Common myeloid progenitor, CD34-positive (primary cell): ENCODE data around the gene XPNPEP2.

ENCODE experiments used
- CTCF ChIA-PET: fragments of 350-600 bp; sonication (Branson Sonifier 250); formaldehyde crosslinking; loops from one replicate; lab custom pipeline; 2021; ENCODE audit warnings: antibody characterized with exemption; lab: Charles Lee
- POLR2A ChIA-PET: fragments of 350-600 bp; sonication (Branson Sonifier 250); formaldehyde crosslinking; loops from one replicate; lab custom pipeline; 2021; ENCODE audit warnings: antibody characterized with exemption; lab: Charles Lee
- DNase-seq, 3 donors: peaks; one replicate each; pipeline versions ENCODE4 v3.0.0 to v3.0.0-alpha.2; 2013
- H3K27ac ChIP-seq, 2 experiments: 1 replicate in 1 of 2; 2 replicates in 1 of 2; pipeline ENCODE4 v1.7.0; 2013; ENCODE audit warnings: inconsistent platforms in 2 of 2, low read length in 2 of 2, mild to moderate bottlenecking in 2 of 2, low read depth in 1 of 2, moderate library complexity in 1 of 2; ENCODE audit not compliant: severe bottlenecking in 2 of 2, insufficient read depth in 1 of 2, poor library complexity in 1 of 2
- H3K27me3 ChIP-seq, 5 experiments: replicated peaks in 2 of 5; 1 replicate in 3 of 5; 2 replicates in 2 of 5; pipeline versions ENCODE4 v1.6.1 to v1.7.0; 2013; ENCODE audit warnings: low read length in 4 of 5, mild to moderate bottlenecking in 2 of 5, moderate library complexity in 2 of 5, inconsistent platforms in 1 of 5; ENCODE audit not compliant: insufficient read depth in 5 of 5, control insufficient read depth in 4 of 5
- H3K36me3 ChIP-seq, 4 experiments: 1 replicate in 2 of 4; 2 replicates in 2 of 4; pipeline versions ENCODE4 v1.6.1 to v1.7.0; 2013; ENCODE audit warnings: low read length in 3 of 4, control low read depth in 1 of 4, mild to moderate bottlenecking in 1 of 4; ENCODE audit not compliant: control insufficient read depth in 4 of 4, insufficient read depth in 4 of 4
- H3K4me1 ChIP-seq, 4 experiments: 1 replicate in 3 of 4; 2 replicates in 1 of 4; pipeline versions ENCODE4 v1.6.1 to v1.7.1; 2013; ENCODE audit warnings: low read length in 3 of 4, mild to moderate bottlenecking in 3 of 4, control low read depth in 1 of 4, inconsistent platforms in 1 of 4, moderate library complexity in 1 of 4; ENCODE audit not compliant: control insufficient read depth in 4 of 4, insufficient read depth in 4 of 4; ENCODE audit errors: control extremely low read depth in 1 of 4
- H3K4me3 ChIP-seq, 7 experiments: 1 replicate in 4 of 7; 2 replicates in 3 of 7; pipeline versions ENCODE4 v1.5.1 to v1.7.0; 2013; ENCODE audit warnings: mild to moderate bottlenecking in 7 of 7, low read length in 6 of 7, moderate library complexity in 6 of 7, inconsistent platforms in 2 of 7, low read depth in 2 of 7, control low read depth in 1 of 7; ENCODE audit not compliant: insufficient read depth in 4 of 7, control insufficient read depth in 1 of 7; ENCODE audit errors: extremely low read depth in 1 of 7
- H3K9me3 ChIP-seq, 5 experiments: 1 replicate in 4 of 5; 2 replicates in 1 of 5; pipeline versions ENCODE4 v1.6.1 to v1.7.1; 2013; ENCODE audit warnings: low read length in 4 of 5, mild to moderate bottlenecking in 2 of 5, inconsistent platforms in 1 of 5, low read depth in 1 of 5, moderate library complexity in 1 of 5; ENCODE audit not compliant: control insufficient read depth in 4 of 5, insufficient read depth in 2 of 5; ENCODE audit errors: control extremely low read depth in 1 of 5
- WGBS: methylation state at CpG from one replicate; pipeline ENCODE4 v1.1.5; 2013; ENCODE audit not compliant: insufficient coverage; 5-methylcytosine and 5-hydroxymethylcytosine counted together

Gene XPNPEP2

GRCh38 chrX:129695937-129696336, 42.8 kb upstream of the XPNPEP2 start:
- ChIA-PET POLR2A (no interaction called here), CTCF (interaction anchor here (0.8 to 1.2 kb wide), 2 partner anchors 18 to 30 kb away, joined by 3 read pairs; no protein-coding TSS in a partner anchor)
- WGBS, result 88% methylated on average over 6 of the region's 8 CpGs

GRCh38 chrX:129696463-129697155, 42.2 kb upstream of the XPNPEP2 start:
- CTCF ChIA-PET, result interaction anchor here (0.8 kb wide), 1 partner anchor 56 kb away, joined by 3 read pairs; no protein-coding TSS in a partner anchor
- POLR2A ChIA-PET, result no interaction called here

More at GRCh38 chrX:129695937-129696336, 42.8 kb upstream of the XPNPEP2 start:
- no peaks in the 10 kb centered on the region for H3K27me3 ChIP-seq
- no peak for DNase-seq
- H3K27ac ChIP-seq, result no peak overlapping the region
- H3K4me1 ChIP-seq, result no peaks in the 10 kb centered on the region
- H3K9me3 ChIP-seq, result no peaks in the 10 kb centered on the region
- no peak overlapping the region for H3K4me3 ChIP-seq
- H3K36me3 ChIP-seq, result no peaks in the 10 kb centered on the region

GRCh38 chrX:129697204-129697829, 41.5 kb upstream of the XPNPEP2 start:
- H3K4me1 ChIP-seq, result no peaks in the 10 kb centered on the region
- no peaks in the 10 kb centered on the region for H3K36me3 ChIP-seq
- H3K9me3 ChIP-seq, result no peaks in the 10 kb centered on the region
- no peak overlapping the region for H3K4me3 ChIP-seq
- CTCF ChIA-PET, result interaction anchor here (0.8 kb wide), 1 partner anchor 55 kb away, joined by 3 read pairs; no protein-coding TSS in a partner anchor
- POLR2A ChIA-PET, result no interaction called here
- H3K27ac ChIP-seq, result no peak overlapping the region
- no peak for DNase-seq
- 79% methylated on average over 3 of the region's 9 CpGs for WGBS
- H3K27me3 ChIP-seq, result no peaks in the 10 kb centered on the region

More at GRCh38 chrX:129696463-129697155, 42.2 kb upstream of the XPNPEP2 start:
- Histone ChIP-seq H3K27ac (no peak overlapping the region), H3K4me3 (no peak overlapping the region), H3K4me1 (no peaks in the 10 kb centered on the region), H3K27me3 (no peaks in the 10 kb centered on the region), H3K9me3 (no peaks in the 10 kb centered on the region), H3K36me3 (no peaks in the 10 kb centered on the region)
- DNase-seq, result no peak
- WGBS, result 82% methylated on average over 4 of the region's 8 CpGs

GRCh38 chrX:129698150-129698549, 40.6 kb upstream of the XPNPEP2 start:
- Histone ChIP-seq H3K4me3 (no peak overlapping the region), H3K4me1 (no peaks in the 10 kb centered on the region), H3K36me3 (no peaks in the 10 kb centered on the region), H3K27me3 (no peaks in the 10 kb centered on the region), H3K27ac (no peak overlapping the region), H3K9me3 (no peaks in the 10 kb centered on the region)
- POLR2A ChIA-PET, result no interaction called here
- CTCF ChIA-PET, result no interaction called here
- DNase-seq, result no peak

- peaks cover 0 to 2% (median 0%) of the 10 kb centered on the region in 5 experiments for H3K9me3 ChIP-seq
- 87% methylated on average over 3 of the region's 4 CpGs for WGBS
- no peaks in the 10 kb centered on the region for H3K4me1 ChIP-seq
- H3K27ac ChIP-seq, result no peak overlapping the region
- ChIA-PET POLR2A (no interaction called here), CTCF (no interaction called here)
- H3K27me3 ChIP-seq, result no peaks in the 10 kb centered on the region
- no peaks in the 10 kb centered on the region for H3K36me3 ChIP-seq
- H3K4me3 ChIP-seq, result no peak overlapping the region
- no peak for DNase-seq
Observed at GRCh38 chrX:129700536-129700935, 38.2 kb upstream of the XPNPEP2 start.

GRCh38 chrX:129701624-129702069, 37.1 kb upstream of the XPNPEP2 start:
- Histone ChIP-seq H3K9me3 (peaks cover 0 to 2% (median 0%) of the 10 kb centered on the region in 5 experiments), H3K27me3 (no peaks in the 10 kb centered on the region), H3K36me3 (no peaks in the 10 kb centered on the region), H3K4me3 (no peak overlapping the region), H3K27ac (no peak overlapping the region), H3K4me1 (peaks cover 0 to 7% (median 2%) of the 10 kb centered on the region in 4 experiments)
- WGBS, result 89% methylated on average over 8 of the region's 8 CpGs
- DNase-seq, result no peak
- POLR2A ChIA-PET, result no interaction called here
- CTCF ChIA-PET, result interaction anchor here (0.7 to 1.0 kb wide), 2 partner anchors 13 to 15 kb away, joined by 3 to 4 read pairs; no protein-coding TSS in a partner anchor

- Histone ChIP-seq H3K36me3 (no peaks in the 10 kb centered on the region), H3K4me3 (no peak overlapping the region), H3K9me3 (peaks cover 0 to 2% (median 0%) of the 10 kb centered on the region in 5 experiments), H3K27ac (no peak overlapping the region), H3K27me3 (no peaks in the 10 kb centered on the region), H3K4me1 (peaks cover 0 to 10% (median 4%) of the 10 kb centered on the region in 4 experiments)
- ChIA-PET POLR2A (no interaction called here), CTCF (interaction anchor here (1.4 kb wide), 1 partner anchor 14 kb away, joined by 3 read pairs; no protein-coding TSS in a partner anchor)
- DNase-seq, result no peak
- WGBS, result 75% methylated on average over 2 of the region's 2 CpGs
Observed at GRCh38 chrX:129704491-129704890, 34.3 kb upstream of the XPNPEP2 start.
